HL-60 (cell line): ENCODE data around the gene ITPKC.

Experiments used
- DNase-seq, 2 experiments: peaks; one replicate each; pipeline ENCODE4 v3.0.0-alpha.2; 2010 to 2020; ENCODE audit warnings: low read depth in 1 of 2, low spot score in 1 of 2
- H3K27ac ChIP-seq: fragments of 250-450 bp; sonication (Bioruptor Pico); replicated peaks from 2 replicates; pipeline ENCODE4 v1.5.1; 2020; ENCODE audit warnings: mild to moderate bottlenecking, moderate library complexity
- H3K27me3 ChIP-seq: fragments of 250-450 bp; sonication (Bioruptor Pico); 2 replicates; pipeline ENCODE4 v1.5.1; 2021; ENCODE audit warnings: mild to moderate bottlenecking, moderate library complexity; ENCODE audit not compliant: insufficient read depth, poor library complexity, severe bottlenecking
- H3K4me3 ChIP-seq: replicated peaks from 2 replicates; pipeline ENCODE4 v1.5.1; 2011; ENCODE audit warnings: mild to moderate bottlenecking, control low read depth, low read length; ENCODE audit not compliant: insufficient read depth
- GABPA ChIP-seq: IDR thresholded peaks from 2 replicates; pipeline ENCODE4 v1.6.1; 2012; ENCODE audit warnings: low read depth
- POLR2AphosphoS5 ChIP-seq: IDR thresholded peaks from 2 replicates; pipeline ENCODE4 v1.6.1; 2012; ENCODE audit warnings: low read depth
- REST ChIP-seq: IDR thresholded peaks from 2 replicates; pipeline ENCODE4 v1.6.1; 2012; ENCODE audit warnings: low read depth; ENCODE audit not compliant: insufficient replicate concordance
- SPI1 ChIP-seq: IDR thresholded peaks from 2 replicates; pipeline ENCODE4 v1.6.1; 2012; ENCODE audit warnings: low read depth, mild to moderate bottlenecking, borderline replicate concordance
- TF ChIP-seq, protein P1 (sequence below): IDR thresholded peaks from one replicate; pipeline ENCODE4 v1.5.1; 2011; ENCODE audit warnings: low read length, control low read depth, inconsistent platforms; ENCODE audit not compliant: insufficient read depth

ITPKC gene

GRCh38 chr19:40671404-40671803, 45.5 kb upstream of the ITPKC start:
- no peak overlapping the region for H3K27ac ChIP-seq
- DNase-seq = no peak
- TF ChIP-seq POLR2AphosphoS5 = no peak
- no peak for TF ChIP-seq REST
- TF ChIP-seq, protein P1, sequence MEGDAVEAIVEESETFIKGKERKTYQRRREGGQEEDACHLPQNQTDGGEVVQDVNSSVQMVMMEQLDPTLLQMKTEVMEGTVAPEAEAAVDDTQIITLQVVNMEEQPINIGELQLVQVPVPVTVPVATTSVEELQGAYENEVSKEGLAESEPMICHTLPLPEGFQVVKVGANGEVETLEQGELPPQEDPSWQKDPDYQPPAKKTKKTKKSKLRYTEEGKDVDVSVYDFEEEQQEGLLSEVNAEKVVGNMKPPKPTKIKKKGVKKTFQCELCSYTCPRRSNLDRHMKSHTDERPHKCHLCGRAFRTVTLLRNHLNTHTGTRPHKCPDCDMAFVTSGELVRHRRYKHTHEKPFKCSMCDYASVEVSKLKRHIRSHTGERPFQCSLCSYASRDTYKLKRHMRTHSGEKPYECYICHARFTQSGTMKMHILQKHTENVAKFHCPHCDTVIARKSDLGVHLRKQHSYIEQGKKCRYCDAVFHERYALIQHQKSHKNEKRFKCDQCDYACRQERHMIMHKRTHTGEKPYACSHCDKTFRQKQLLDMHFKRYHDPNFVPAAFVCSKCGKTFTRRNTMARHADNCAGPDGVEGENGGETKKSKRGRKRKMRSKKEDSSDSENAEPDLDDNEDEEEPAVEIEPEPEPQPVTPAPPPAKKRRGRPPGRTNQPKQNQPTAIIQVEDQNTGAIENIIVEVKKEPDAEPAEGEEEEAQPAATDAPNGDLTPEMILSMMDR = no peak
- no peak for TF ChIP-seq SPI1
- TF ChIP-seq GABPA = no peak
- no peak overlapping the region for H3K4me3 ChIP-seq
- no peaks in the 10 kb centered on the region for H3K27me3 ChIP-seq

- TF ChIP-seq POLR2AphosphoS5 (no peak), SPI1 (no peak), REST (no peak), GABPA (no peak)
- TF ChIP-seq, protein P1 = no peak
- H3K27me3 ChIP-seq = no peaks in the 10 kb centered on the region
- H3K4me3 ChIP-seq = no peak overlapping the region
- no peak for DNase-seq
- no peak overlapping the region for H3K27ac ChIP-seq
These were observed 44.9 kb upstream of the ITPKC start for GRCh38 chr19:40672038-40672437.

DNA sequence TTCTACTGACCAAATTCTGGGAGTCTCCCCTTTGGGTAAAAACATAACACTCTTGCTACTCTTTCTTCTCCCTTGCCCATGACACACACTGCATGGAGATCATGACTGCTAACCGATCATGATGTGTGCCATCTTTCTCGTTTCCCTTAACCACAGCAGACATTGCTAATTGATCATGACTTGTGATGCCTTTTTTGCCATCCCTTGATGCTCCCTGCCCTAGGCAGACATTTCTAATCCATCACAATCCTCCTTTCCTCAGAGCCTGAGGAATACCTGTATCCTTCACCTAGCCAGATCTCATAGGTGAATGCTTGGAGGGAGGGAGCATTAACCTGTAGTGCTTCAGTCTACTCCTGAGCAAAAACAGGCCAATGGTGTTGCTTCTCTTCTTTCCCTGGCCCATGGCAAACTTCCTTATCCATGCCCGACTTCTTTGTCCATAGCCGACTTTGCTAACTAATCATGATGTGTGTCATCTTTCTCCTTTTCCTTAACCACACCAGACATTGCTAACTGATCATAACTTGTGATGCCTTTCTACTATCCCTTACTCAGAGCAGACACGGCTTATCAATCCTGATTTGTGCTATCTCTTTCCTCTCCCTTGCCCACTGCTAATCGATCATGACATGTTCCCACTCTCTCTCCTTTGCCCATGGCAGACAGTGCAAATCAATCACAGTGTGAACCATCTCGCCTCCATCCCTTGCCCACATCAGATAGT, 44.2 kb upstream of the ITPKC start:
- no peak for TF ChIP-seq SPI1
- no peak for TF ChIP-seq REST
- TF ChIP-seq GABPA = no peak
- no peak for TF ChIP-seq POLR2AphosphoS5
- TF ChIP-seq, protein P1 = no peak
- no peak for DNase-seq
- H3K4me3 ChIP-seq = no peak overlapping the region

More for the DNA sequence above, 44.2 kb upstream of the ITPKC start:
- H3K27ac ChIP-seq = no peak overlapping the region
- H3K27me3 ChIP-seq = no peaks in the 10 kb centered on the region
